ENCODE measurements around the gene PCNX2. TPM values are rescaled to one million over a fixed set of nuclear protein-coding genes. Genes with fewer than 3 reads are reported as not detected.

PCNX2 gene
- total RNA-seq, 4 donors from 2014 or later: 4.3 to 19.5 (median 9.0) TPM

DNA sequence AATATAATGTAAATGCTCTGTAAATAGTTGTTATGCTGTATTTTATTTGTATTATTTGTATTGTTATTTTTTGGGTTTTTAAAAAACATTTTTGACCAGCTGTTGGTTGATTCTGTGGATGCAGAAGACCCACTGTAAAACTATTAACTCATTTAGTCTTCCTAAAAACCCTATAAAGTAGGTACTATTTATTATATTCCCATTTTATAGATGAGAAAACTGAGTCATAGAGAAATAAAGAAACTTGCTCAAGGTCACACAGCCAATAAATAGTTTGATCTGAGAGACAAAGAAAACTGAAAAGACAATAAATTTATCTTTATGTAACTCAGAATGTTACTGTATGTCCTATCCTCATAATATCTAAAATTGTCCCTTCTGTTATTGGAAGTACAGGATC lies 30.8 kb upstream of the PCNX2 start:
- no peak overlapping the region for H3K4me3 ChIP-seq
- TF ChIP-seq POLR2A (IDR thresholded peaks at IDR 0.05): no peak
- TF ChIP-seq, protein P1, sequence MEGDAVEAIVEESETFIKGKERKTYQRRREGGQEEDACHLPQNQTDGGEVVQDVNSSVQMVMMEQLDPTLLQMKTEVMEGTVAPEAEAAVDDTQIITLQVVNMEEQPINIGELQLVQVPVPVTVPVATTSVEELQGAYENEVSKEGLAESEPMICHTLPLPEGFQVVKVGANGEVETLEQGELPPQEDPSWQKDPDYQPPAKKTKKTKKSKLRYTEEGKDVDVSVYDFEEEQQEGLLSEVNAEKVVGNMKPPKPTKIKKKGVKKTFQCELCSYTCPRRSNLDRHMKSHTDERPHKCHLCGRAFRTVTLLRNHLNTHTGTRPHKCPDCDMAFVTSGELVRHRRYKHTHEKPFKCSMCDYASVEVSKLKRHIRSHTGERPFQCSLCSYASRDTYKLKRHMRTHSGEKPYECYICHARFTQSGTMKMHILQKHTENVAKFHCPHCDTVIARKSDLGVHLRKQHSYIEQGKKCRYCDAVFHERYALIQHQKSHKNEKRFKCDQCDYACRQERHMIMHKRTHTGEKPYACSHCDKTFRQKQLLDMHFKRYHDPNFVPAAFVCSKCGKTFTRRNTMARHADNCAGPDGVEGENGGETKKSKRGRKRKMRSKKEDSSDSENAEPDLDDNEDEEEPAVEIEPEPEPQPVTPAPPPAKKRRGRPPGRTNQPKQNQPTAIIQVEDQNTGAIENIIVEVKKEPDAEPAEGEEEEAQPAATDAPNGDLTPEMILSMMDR (IDR thresholded peaks at IDR 0.05): no peak
- intact Hi-C loops (cut with DNase I): no loop called here
- H3K27ac ChIP-seq: no peak overlapping the region
- no peak for DNase-seq
- H3K4me1 ChIP-seq: peaks cover 6 to 38% (median 16%) of the 10 kb centered on the region in 3 donors
- no peaks in the 10 kb centered on the region for H3K9me3 ChIP-seq
- peaks cover 0 to 27% (median 0%) of the 10 kb centered on the region in 4 donors for H3K27me3 ChIP-seq
- H3K36me3 ChIP-seq: no peaks in the 10 kb centered on the region

DNA sequence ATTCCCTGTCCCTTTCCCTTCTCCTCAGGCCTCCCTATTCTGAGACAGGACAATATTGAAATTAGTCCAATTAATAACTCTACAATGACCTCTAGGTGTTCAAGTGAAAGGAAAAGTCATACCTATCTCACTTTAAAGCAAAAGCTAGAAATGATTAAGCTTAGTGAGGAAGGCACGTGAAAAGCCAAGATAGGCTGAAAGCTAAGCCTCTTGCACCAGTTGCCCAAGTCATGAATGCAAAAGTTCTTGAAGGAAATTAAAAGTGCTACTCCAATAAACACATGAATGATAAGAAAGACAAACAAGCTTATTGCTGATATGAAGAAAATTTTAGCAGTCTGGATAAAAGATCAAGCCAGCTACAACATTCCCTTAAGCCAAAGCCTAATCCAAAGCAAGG lies 28.2 kb upstream of the PCNX2 start:
- intact Hi-C loops (cut with DNase I): no loop called here
- no peak overlapping the region for H3K27ac ChIP-seq
- H3K36me3 ChIP-seq: no peaks in the 10 kb centered on the region
- no peak for DNase-seq
- H3K4me3 ChIP-seq: no peak overlapping the region
- peaks cover 1 to 18% (median 12%) of the 10 kb centered on the region in 3 donors for H3K4me1 ChIP-seq
- no peaks in the 10 kb centered on the region for H3K9me3 ChIP-seq
- 88 to 95% methylated on average over 1 of the region's 1 CpG for WGBS, 2 donors
- TF ChIP-seq POLR2A (IDR thresholded peaks at IDR 0.05): no peak
- TF ChIP-seq, protein P1 (IDR thresholded peaks at IDR 0.05): no peak
- H3K27me3 ChIP-seq: peaks cover 0 to 20% (median 0%) of the 10 kb centered on the region in 4 donors

DNA sequence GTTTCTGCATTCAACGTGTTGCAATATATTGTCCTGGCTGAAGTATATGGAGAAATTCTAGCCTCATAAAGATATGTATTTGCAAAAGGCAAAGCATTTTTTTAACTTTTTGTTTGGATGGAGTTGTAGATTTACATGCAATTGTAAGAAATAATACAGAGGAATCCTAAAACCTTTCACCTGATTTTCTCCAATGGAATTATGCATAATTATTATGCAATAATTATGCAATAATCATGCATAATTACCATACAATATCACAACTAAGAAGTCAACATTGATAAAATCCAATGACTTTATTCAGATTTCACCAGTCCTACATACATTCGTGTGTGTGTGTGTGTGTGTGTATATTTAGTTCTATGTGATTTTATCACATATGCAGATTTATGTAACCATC lies 24.5 kb upstream of the PCNX2 start:
- WGBS, 2 donors: 69 to 82% methylated on average over 2 of the region's 2 CpGs
- Histone ChIP-seq H3K4me3 (no peak overlapping the region), H3K27ac (no peak overlapping the region), H3K9me3 (no peaks in the 10 kb centered on the region), H3K36me3 (no peaks in the 10 kb centered on the region), H3K4me1 (no peaks in the 10 kb centered on the region), H3K27me3 (peaks cover 0 to 9% (median 0%) of the 10 kb centered on the region in 4 donors)
- DNase-seq: no peak
- no peak for TF ChIP-seq POLR2A (IDR thresholded peaks at IDR 0.05)
- TF ChIP-seq, protein P1 (IDR thresholded peaks at IDR 0.05): no peak
- intact Hi-C loops (cut with DNase I): no loop called here

DNA sequence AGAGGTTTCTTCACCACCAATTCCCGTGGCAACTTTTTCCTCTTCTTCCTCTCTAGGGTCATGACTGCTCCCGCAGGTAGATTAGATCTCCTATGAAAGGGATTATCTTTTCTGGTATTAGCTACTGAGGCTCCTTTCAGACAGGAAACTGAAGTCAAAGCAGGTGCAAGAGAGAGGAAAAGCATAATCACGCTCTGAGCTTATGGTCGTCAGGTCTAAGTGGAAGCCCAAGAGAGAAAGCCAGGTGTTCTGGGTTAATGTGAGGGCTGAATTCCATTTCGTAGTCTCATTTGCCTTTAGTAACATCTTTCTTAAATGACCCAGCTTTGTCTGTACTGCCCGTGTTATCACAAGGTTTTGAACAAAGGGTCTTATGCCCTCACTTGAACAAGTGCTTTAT lies 23.7 kb upstream of the PCNX2 start:
- intact Hi-C loops (cut with DNase I): no loop called here
- peaks cover 0 to 9% (median 0%) of the 10 kb centered on the region in 4 donors for H3K27me3 ChIP-seq
- H3K4me1 ChIP-seq: no peaks in the 10 kb centered on the region
- no peak overlapping the region for H3K27ac ChIP-seq
- TF ChIP-seq, protein P1 (IDR thresholded peaks at IDR 0.05): no peak
- TF ChIP-seq POLR2A (IDR thresholded peaks at IDR 0.05): no peak
- no peak for DNase-seq
- H3K36me3 ChIP-seq: no peaks in the 10 kb centered on the region
- 73 to 75% methylated on average over 5 to 6 of the region's 6 CpGs for WGBS, 2 donors
- H3K4me3 ChIP-seq: no peak overlapping the region
- H3K9me3 ChIP-seq: no peaks in the 10 kb centered on the region

DNA sequence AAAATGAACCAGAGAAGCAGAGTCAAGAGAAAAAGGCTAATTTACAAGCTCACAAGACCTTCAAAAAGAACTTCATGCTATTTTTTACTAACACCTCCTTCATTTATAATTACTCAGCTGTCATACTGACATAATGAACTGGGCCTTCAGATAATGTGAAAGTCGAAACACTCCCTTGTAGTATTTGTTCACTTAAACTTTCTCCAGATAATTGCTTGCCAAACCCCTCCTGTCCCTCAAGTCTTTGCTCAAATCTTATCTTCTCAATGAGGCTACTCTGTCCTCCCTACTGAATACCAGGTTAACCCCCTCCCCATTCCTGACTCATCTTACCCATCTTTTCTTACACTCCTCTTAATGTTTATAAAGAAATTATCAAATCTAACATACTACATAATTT lies 20.9 kb upstream of the PCNX2 start:
- WGBS, 2 donors: 53 to 83% methylated on average over 1 of the region's 1 CpG
- H3K27me3 ChIP-seq: peaks cover 0 to 9% (median 0%) of the 10 kb centered on the region in 4 donors
- no peak overlapping the region for H3K27ac ChIP-seq
- no peak for DNase-seq
- H3K4me1 ChIP-seq: no peaks in the 10 kb centered on the region
- TF ChIP-seq, protein P1 (IDR thresholded peaks at IDR 0.05): no peak
- TF ChIP-seq POLR2A (IDR thresholded peaks at IDR 0.05): no peak
- no peaks in the 10 kb centered on the region for H3K36me3 ChIP-seq
- intact Hi-C loops (cut with DNase I): no loop called here
- no peaks in the 10 kb centered on the region for H3K9me3 ChIP-seq
- no peak overlapping the region for H3K4me3 ChIP-seq

Data from esophagus squamous epithelium (tissue), 5 donors.